NAMALWA (cell line): Measurements from ENCODE around the gene EXOSC7.
A peak's percentile ranks its signal among the peaks of the same experiment; 100 is the strongest.
"Not testable (repeated sequence)": the region's sequence is repeated elsewhere in the genome, so short reads cannot be mapped to it uniquely, and the experiment has no call there.

Experiments used
- DNase-seq: peaks from one replicate; pipeline ENCODE4 v3.0.0-alpha.2; 2015; ENCODE audit warnings: low spot score

EXOSC7 gene

DNA sequence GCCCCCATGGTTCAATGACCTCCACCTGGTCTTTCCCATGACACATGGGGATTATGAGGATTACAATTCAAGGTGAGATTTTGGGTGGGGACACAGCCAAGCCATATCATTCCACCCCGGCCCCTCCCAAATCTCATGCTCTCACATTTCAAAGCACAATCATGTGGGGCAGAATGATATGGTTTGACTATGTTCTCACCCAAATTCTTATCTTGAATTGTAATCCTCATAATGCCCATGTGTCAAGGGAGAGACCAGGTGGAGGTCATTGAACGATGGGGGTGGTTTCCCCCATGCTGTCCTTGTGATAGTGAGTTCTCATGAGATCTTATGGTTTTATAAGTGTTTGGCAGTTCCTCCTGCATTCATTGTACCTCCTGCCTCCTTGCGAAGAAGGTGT, 47.6 kb downstream of the EXOSC7 start:
- DNase-seq = no peak

DNA sequence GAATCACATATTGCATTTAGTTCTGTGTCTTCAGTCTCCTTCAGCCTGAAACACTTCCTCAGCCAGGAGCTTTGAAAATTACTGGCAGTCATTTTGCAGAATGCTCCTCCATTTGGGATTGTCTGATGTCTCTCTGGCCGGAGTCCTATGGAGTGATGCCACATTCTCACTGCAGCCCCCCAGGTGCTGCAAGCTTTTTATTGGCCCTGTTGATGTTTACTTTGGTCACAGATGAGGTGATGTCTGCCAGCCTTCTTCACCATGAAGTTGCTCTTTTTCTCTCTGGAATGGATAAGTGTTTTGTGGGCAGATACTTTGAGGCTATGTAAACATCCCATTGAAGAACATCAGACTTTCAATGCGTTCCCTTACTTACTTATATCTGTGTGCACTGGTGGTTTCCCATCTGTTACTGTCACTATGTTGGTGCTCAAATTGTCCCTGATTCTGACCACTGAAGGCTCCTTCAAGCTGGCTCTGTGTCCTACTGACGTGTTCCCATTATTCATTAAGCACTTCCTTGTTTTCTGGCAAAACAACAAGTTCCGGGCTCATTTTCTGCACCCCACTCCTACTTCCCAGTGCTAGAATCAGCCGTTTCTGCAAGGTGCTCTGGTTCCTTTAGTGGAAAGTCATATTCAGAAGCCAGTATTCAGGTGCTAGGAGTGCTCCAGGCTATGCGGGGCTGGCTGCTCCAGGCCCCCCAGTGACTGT, 48.7 kb downstream of the EXOSC7 start:
- no peak for DNase-seq

DNA sequence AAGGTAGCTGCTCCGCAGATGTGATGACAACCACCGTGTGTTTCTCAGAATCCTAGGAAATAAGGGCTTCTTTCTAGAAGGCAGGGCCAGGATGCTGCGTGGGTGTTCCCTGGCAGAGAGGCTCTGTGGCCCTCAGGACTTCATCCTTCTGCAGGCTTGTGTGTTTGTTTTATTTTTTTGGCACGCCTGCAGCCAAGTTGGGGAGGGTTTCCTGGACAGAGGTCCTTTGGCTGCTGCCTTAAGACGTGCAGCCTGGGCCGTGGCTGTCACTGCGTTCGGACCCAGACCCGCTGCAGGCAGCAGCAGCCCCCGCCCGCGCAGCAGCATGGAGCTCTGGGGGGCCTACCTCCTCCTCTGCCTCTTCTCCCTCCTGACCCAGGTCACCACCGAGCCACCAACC, 50.0 kb downstream of the EXOSC7 start, which contains the start of gene CLEC3B:
TSS of gene CLEC3B (plus strand) at position 266 of the 400 bp plus-strand sequence. CDS start at position 326, 60 bp downstream.
- no peak for DNase-seq

DNA sequence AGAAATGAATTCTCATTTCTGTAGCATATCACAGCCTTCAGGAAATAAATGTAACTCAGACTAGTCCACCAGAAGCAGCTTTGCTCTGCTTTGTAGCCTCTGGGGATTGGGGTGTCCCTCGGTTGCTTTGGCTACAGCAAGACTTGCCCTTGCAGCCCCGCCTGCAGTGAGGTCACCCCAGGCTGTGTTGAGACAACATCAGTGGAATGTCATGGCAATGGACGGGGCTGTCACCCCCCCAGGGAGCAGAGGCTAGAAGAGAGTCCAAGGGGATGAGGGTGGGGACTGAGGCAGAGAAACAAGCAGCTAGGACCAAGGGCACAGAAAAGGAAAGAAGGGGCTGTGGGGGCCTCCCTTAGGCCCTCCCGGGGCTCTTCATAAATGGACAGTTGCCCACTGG, 50.9 kb downstream of the EXOSC7 start:
- DNase-seq = no peak

DNA sequence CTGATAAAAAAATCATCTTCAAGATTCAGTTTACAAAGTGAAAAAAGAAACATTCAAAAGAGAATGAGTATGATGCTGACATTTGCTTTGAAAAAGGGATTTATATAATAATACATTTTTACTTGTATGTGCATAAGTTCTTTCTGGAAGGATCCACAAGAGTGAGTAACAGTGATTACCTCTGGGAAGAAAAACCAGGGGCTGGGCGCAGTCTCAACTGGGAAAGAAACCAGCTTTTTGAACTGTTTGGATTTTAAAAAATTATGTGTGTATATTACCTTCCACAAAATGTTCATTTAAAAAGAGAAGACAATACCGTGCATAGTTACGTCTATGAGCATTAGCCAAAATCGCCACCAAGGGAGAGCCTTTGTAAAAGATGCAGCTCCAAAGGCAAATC, 51.4 kb downstream of the EXOSC7 start:
- no peak for DNase-seq

DNA sequence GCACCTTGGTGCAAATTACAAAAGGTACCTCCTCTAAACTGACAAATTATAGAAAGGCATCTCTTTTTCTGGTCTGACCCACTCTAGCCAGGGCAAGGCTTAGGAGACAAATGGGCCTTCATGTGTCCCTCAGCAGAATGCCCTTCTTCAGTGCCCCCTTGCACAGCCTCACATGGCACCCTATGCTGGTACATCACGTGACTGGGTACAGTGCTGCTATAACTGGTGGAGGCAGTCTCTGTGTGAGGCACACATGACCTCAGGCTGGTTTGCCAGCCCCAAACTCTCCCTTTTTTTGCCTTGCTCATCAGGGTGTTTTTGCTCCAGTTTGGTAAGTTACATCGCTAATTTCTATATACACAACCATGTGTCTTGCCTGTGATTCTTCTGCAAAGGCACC, 53.2 kb downstream of the EXOSC7 start:
- DNase-seq = no peak

DNA sequence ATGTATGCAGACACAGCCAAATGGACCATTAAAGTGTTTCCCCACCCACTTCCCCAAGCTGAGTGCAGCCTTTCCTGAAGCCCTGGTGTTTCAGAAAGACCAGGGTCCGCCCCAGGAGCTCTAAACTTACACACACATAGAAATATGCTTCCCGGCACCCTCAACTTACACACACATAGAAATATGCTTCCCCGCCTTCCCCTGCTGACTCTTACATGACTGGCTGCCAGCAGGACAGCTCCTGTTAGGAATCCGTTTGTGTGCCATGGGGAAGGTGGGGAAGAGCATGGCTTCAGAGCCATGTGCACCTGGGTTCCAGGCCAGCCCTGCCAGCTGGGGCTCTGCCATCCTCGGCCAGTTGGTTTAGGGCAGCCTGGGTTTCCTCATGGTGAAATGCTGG, 53.6 kb downstream of the EXOSC7 start:
- DNase-seq = no peak

DNA sequence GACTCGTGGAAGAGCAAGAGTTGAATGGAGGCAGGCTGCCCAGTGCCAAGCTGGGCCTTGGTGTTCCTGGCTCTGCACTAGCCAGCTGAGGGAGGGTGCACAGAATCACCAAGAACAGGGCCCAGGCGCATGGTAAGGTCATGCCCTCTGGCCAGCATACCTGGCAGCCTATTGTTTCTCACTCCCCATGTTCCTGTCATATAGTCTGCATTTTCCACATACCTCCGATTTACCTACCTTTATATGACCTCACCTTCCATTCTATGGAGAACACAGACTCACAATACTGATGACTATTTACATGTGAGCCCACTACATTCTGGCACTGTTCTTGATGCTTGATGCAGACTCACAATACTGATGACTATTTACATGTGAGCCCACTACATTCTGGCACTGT, 55.5 kb downstream of the EXOSC7 start:
- DNase-seq = no peak

DNA sequence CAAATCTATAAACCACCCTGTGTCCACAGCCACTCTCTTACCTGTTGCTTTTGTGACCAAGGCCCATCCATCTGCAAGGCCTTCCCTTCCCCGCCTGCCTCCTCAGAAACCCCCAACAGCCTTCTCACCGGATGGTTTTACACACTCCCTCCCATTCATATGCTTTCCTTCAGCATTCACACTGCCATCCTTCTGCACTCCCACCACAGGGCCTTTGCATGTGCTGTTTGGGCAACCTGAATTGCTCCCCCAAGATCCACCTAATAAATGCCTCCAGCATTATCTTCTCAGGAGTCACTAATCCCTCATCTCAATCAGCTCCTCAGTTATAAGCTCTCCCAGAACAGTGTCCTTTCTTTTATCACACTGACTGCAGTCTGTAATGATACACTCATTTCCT, 56.1 kb downstream of the EXOSC7 start:
- DNase-seq = no peak

DNA sequence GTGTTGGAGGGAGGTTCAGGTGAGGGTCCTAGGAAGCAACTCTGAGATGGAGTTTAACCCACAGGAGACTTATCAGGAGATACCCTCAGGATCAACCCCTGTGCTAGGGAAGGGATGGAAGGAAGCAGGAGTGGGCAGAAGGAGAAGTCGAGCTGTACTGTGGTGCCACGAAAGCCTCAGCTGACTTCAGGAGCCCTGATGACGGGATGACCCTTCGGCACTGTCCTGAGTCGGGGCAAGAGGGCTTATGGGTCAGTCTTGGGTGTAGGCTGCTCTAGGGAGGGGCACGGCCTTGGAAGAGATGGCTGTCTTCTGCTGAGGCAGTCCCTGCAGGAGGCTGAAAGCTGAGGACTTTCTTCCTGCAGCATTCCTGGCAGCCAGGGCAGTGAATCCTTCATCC, 57.7 kb downstream of the EXOSC7 start:
- no peak for DNase-seq

DNA sequence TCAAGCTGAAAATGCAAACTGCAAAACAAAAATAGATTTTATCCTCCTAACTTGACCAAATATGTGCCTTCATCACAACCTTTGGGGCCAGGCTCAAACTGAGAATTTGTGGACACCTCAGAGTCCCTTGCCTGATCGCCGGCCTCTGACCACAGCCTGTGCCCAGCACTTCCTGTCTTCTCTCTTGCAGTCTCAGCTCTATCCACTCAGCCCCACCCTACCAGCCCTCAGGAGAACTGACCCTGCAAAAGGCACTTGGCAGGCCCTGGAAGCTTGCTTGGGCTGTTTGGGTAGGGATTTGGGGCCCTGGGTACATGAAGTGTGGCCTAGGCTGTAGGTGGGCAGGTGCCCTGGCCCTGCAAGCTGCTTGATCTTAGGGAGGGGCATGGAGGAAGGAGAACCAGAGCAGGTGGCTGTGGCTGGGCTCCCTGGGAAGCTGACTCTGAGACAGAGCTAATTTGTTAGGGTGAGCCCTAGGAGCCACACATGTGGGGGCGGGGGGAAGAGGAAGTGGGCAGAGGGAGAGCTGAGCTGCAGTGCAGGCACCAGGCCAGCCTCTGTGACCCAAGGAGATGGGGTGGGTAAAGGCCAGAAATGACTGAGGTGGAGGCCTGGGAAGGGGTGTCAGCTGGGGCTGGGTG, 58.7 kb downstream of the EXOSC7 start:
- DNase-seq = no peak

DNA sequence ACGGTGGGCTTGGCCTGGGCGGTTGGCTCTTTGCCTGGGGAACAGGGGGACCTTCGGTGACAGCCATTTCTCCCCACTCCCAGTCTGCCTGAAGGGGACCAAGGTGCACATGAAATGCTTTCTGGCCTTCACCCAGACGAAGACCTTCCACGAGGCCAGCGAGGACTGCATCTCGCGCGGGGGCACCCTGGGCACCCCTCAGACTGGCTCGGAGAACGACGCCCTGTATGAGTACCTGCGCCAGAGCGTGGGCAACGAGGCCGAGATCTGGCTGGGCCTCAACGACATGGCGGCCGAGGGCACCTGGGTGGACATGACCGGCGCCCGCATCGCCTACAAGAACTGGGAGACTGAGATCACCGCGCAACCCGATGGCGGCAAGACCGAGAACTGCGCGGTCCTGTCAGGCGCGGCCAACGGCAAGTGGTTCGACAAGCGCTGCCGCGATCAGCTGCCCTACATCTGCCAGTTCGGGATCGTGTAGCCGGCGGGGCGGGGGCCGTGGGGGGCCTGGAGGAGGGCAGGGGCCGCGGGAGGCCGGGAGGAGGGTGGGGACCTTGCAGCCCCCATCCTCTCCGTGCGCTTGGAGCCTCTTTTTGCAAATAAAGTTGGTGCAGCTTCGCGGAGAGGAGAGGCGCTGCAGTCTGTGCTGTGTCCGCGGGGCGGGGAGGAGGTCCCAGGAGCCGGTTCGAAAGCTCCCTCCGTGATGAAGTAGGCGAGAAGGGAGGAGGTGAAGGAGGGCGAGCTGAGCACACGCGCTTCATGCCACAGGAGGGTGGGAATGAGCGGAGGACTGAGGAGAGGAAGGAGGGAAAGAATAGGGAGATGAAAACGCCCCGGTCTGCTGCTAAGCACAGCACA, 59.6 kb downstream of the EXOSC7 start:
- DNase-seq = no peak

DNA sequence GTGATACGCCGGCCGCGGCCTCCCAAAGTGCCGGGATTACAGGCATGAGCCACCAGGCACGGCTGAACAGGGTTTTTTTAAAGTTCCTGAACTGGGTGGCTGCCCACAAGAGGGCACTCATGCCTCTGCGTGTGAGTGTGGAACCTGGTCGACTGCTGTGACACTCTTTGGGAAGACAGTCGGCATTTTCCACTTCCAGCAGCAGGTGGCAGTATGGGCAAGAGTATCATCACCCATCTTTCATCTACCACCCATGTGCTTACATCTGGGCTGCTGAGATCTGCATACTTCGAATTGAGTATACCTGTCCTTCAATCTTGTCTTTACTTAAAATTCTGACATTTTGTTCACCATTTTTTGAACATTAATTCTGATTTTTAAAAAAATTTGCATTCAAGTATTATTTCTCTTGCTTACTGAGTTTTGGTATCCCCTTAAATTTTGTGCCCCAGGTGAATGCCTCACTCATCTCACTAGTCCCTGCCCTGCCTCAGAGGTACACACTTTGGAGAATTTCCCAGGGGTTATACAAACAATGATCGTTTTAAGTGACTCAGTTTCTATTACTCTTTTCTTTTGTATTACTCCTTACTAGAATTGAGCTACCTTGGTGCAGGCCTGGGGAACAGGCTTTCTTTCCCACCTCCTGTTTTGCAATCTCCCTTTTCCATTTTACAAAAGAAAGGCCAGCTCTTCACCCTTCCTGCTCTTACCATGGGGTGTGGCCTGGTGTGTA, 61.8 kb downstream of the EXOSC7 start:
- peak; percentile 95 for DNase-seq

DNA sequence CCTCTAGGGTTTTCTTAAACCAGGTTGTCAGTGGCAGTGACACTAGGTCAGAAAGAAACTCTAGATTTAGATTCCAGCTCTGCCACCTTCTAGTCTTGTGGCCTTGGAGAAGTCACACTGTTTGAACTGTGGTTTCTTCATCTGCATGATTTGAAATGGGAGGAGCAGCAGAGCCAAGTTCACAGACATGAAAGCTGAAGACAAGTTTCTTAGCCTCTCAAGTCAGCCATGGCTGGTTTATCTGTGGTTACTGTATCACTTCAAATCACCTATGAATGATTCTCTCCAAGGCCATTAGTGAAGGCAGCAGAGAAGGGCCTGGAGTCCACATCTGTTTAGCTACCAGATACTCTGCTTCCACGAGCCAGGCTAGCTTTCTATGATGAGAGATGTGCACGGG, 65.6 kb downstream of the EXOSC7 start:
- DNase-seq = no peak

DNA sequence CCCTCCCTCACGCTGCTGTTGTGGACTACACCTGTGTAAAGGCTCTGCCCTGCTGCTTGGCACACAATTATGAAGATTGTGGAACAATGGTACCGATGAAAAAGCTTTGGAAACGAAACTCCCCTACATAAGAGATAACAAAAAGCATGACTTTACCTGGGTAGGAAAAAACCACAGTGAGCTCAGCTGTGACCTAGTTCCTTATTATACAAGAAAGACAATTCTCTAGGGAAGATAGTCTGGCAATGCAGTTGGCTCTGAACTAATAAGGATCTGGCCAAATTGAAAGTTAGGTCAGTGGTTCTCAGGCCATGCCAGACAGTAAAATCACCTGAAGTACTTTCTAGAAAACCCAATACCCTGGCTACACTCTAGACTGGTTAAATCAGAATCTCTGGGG, 66.1 kb downstream of the EXOSC7 start:
- no peak for DNase-seq

DNA sequence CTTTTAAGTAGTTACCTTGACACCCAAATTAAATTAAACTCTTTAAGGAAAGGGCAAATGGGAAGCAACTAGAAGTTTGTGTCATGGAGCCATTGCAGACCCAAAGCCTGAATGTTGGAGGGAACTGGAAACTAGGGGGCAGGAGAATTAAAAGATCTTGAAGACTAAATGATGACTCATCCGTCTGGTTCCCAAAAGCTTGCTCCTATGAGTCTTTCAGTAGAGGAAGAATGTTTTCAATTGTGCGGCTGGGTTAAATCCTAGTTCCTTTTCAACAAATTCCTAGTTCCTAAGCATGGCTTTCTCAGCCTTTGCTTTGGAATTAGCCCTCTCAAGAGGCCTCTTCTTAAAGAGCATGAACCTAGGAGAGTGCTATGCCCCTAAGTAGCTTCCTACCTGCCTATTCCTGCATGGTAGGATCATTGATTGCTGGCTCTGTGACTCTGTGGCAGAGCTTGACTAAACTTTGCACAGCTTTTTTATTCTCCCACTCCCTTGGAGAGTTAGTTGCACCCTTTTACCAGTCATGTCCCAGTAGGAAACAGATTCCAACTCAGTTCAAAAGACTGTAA, 67.8 kb downstream of the EXOSC7 start:
- DNase-seq = no peak

DNA sequence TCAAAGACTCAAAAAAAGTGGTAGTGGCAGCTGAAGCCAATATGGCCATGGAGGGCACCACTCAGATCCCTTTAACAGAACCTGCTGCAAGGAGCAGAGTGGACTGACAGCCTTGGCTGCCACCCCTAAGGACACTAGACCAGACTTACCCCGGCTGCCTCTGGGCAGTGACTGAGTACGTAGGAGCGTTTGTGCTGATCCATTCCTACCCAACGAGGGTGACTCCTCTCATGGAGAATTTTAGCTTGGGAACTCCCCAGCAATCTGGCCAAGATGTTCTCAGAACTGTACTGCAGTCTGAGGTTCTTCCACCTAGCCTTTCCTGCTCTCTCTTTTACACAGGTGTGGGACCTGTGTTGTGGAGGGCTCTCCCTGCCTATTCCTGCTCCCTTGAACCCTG, 72.2 kb downstream of the EXOSC7 start:
- no peak for DNase-seq

DNA sequence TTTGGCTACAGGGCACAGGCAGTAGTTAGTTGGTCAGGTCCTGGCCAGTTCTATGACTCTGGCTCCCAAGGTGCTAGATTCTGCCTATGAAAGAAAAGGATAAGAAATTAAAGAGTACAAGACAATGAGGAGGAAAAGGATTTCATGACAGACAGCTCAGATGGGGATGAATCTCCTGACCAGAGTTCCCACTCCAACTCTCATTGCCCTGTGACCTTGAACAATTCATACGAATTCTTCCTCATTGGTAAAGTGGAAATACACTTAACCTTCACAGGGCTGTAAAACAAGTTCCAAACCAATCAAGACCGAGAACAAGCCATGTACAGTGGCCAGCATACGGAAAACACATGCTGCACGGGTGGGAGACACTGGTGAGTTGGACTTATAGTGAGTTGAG, 73.8 kb downstream of the EXOSC7 start:
- DNase-seq = no peak

DNA sequence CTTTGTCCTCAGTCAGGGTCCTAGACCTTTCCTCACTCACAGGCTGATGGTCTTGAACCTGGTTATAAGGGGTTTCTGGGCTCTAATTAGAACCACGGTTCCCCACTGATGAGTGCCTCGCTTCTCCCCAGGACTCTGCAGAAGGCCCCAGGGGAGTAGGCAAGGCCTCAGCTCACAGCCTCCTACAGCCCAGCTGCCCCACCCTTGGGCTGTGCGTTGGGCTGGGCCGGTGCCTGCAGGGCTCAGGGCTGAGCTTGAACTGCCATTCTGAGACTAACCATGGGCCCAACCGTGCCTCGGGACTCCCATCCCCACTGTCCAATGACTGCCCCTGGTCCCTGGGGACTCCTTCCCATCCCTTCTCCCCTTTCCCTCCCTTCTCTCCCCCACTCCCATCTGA, 75.6 kb downstream of the EXOSC7 start:
- DNase-seq = no peak

DNA sequence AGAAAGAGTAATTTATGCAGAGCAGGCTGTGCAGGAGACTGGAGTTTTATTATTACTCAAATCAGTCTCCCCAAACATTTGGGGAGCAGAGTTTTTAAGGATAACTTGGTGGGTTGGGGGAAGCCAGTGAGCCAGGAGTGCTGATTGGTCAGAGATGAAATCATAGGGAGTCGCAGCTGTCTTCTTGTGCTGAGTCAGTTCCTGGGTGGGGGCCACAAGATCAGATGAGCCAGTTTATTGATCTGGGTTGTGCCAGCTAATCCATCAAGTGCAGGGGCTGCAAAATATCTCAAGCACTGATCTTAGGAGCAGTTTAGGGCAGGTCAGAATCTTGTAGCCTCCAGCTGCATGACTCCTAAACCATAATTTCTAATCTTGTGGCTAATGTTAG, 77.8 kb downstream of the EXOSC7 start:
- not testable (repeated sequence) for DNase-seq

DNA sequence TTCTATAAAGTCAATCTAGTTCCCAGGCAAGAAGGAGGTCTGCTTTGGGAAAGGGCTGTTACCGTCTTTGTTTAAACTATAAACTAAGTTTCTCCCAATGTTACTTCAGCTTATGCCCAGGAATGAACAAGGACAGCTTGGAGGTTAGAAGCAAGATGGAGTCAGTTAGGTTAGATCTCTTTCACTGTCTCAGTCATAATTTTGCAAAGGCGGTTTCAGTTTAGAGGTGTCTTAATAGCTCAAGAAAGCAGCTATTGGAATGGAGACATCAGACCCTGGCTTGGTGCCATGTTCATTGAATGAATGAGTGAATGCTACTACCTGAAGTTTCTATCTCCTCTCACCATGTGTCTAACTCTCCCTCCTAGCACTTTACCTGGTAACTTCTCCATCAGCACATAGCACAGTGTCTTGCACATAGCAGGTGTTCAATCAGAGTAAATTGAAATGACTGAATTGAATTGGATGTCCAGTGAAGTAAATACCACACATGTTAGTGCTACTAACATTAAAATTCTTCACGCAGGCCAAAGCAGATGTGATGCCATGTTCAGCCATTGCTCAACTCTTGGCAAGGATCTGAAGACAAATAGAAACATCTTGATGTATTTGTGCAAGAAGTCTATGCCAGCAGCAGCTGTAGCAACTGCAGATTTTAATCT, 78.3 kb downstream of the EXOSC7 start:
- DNase-seq = no peak

DNA sequence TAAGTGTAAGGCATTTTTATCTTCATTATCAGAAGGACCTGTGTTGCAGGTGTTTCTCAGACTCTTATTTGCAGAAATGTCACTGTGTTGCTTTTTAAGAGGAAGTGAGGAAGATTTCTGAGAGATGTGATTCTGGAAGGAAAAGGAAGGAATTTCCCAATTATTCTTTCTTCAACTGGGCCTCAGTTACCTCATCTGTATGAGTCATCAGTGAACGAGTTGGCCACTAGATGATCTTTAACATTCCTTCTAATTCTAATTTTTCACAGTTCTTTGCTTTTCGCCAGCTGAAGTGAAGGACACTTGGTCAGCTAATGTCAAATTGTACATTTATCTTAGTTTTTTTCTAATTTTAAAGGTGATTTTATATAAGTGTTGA, 79.0 kb downstream of the EXOSC7 start:
- no peak for DNase-seq
